Effector memory CD4-positive, alpha-beta T cell (primary cell): ENCODE results near the gene AGPAT1.

Experiments
- DNase-seq, 3 donors: peaks; one replicate each; pipeline ENCODE4 v3.0.0-alpha.2; 2020
- H3K27ac ChIP-seq: 2 replicates; pipeline ENCODE4 v1.7.0; 2013; ENCODE audit warnings: mild to moderate bottlenecking, low read length, moderate library complexity; ENCODE audit not compliant: insufficient read depth, poor library complexity, severe bottlenecking
- H3K27me3 ChIP-seq: replicated peaks from 2 replicates; pipeline ENCODE4 v1.7.0; 2013; ENCODE audit warnings: mild to moderate bottlenecking, low read length; ENCODE audit not compliant: insufficient read depth, control insufficient read depth, poor library complexity, severe bottlenecking
- H3K36me3 ChIP-seq: 2 replicates; pipeline ENCODE4 v1.7.0; 2013; ENCODE audit warnings: mild to moderate bottlenecking, low read length, moderate library complexity; ENCODE audit not compliant: control insufficient read depth, insufficient read depth
- H3K4me1 ChIP-seq: 2 replicates; pipeline ENCODE4 v1.7.0; 2013; ENCODE audit warnings: low read length, mild to moderate bottlenecking; ENCODE audit not compliant: control insufficient read depth, insufficient read depth, poor library complexity, severe bottlenecking
- H3K4me3 ChIP-seq: 2 replicates; pipeline ENCODE4 v1.7.0; 2013; ENCODE audit warnings: low read length, low read depth, mild to moderate bottlenecking; ENCODE audit not compliant: insufficient read depth, poor library complexity, severe bottlenecking
- H3K9me3 ChIP-seq: 2 replicates; pipeline ENCODE4 v1.7.0; 2013; ENCODE audit warnings: mild to moderate bottlenecking, low read length, moderate library complexity; ENCODE audit not compliant: control insufficient read depth

Gene AGPAT1

GRCh38 chr6:32178547-32179440 lies 2.9 kb upstream of the AGPAT1 start:
- H3K4me1 ChIP-seq, result peaks cover 33% of the 10 kb centered on the region
- H3K4me3 ChIP-seq, result peak overlapping the region; percentile 67
- DNase-seq, result no peak
- H3K27ac ChIP-seq, result peak overlapping the region; percentile 95
- peaks cover 31% of the 10 kb centered on the region for H3K36me3 ChIP-seq
- H3K9me3 ChIP-seq, result no peaks in the 10 kb centered on the region
- no peaks in the 10 kb centered on the region for H3K27me3 ChIP-seq

- DNase-seq, result peak; percentile 92 to 96 (median 94)
- Histone ChIP-seq H3K4me3 (peak within 1 kb of the TSS; percentile 67), H3K9me3 (no peaks in the 10 kb centered on the region), H3K4me1 (peaks cover 31% of the 10 kb centered on the region), H3K27ac (peak within 1 kb of the TSS; percentile 95), H3K27me3 (no peaks in the 10 kb centered on the region), H3K36me3 (peaks cover 23% of the 10 kb centered on the region)
These were observed 2.1 kb upstream of the AGPAT1 start, which contains the start of gene RNF5 for GRCh38 chr6:32177788-32178546. TSS of gene RNF5 (plus strand) at chr6:32178405. CDS start at chr6:32178512, 107 bp downstream.

DNA sequence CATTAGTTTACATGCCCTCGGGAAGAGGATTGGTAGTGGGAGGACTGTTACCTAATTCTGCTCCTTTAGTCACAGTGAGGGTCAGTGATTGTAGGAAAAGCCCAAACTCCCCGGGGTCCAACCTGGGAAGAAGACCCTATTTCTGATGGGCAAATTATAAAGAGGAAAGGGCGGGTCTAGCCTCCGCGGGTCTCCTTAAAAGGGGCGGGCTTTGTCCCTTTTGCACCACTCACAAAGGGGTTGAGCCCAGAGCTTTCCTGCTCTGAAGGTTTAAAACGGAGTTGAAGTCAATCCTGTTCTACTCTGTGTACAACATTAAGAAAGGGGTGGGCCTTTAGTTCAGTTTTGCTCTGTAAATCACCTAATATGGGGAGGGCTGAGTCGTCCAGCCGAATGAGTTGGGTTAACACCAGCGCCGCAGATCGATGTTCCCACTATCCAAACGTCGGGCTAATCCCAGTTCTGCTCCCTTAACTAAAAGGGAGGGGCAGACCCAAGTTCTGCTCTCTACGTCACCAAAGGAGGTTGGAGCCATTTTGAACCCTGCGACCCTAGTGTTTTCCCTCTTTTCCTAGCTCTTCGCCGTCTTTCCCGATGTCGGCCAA lies 1.4 kb upstream of the AGPAT1 start:
- Histone ChIP-seq H3K36me3 (peaks cover 16% of the 10 kb centered on the region), H3K27ac (peak overlapping the region; percentile 95), H3K4me1 (peaks cover 31% of the 10 kb centered on the region), H3K27me3 (no peaks in the 10 kb centered on the region), H3K9me3 (no peaks in the 10 kb centered on the region), H3K4me3 (peak overlapping the region; percentile 59)
- DNase-seq, result no peak

- peak overlapping the region; percentile 95 for H3K27ac ChIP-seq
- no peak for DNase-seq
- H3K9me3 ChIP-seq, result no peaks in the 10 kb centered on the region
- H3K4me1 ChIP-seq, result peaks cover 31% of the 10 kb centered on the region
- no peaks in the 10 kb centered on the region for H3K27me3 ChIP-seq
- H3K36me3 ChIP-seq, result peaks cover 11% of the 10 kb centered on the region
- H3K4me3 ChIP-seq, result peak overlapping the region; percentile 88
These were observed 745 bp upstream of the AGPAT1 start for GRCh38 chr6:32176476-32177182.

- Histone ChIP-seq H3K9me3 (no peaks in the 10 kb centered on the region), H3K27ac (peak overlapping the region; percentile 95), H3K4me1 (peaks cover 33% of the 10 kb centered on the region), H3K36me3 (peaks cover 5% of the 10 kb centered on the region), H3K27me3 (no peaks in the 10 kb centered on the region), H3K4me3 (peak overlapping the region; percentile 88)
- no peak for DNase-seq
These were observed 568 bp downstream of the AGPAT1 start for GRCh38 chr6:32175322-32175710.

DNA sequence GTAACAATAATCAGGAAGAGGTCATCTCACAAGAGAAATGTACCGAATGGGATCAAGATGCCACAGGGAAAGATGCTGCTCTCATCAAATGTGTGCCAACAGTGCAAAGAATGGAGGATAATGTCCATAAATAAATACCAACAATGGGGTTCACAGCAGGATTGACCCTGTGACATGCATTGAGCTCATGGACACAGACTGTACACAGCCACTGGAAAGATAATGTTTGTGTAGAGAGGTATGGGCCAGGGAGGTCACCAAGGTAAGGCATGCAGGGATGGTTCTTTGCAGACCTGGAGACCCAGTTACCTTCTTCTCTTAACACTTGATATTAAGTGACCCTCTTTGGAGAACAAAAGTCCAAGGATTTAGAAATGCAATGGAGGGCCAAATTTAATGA lies 1.5 kb downstream of the AGPAT1 start:
- no peak for DNase-seq
- Histone ChIP-seq H3K36me3 (peaks cover 12% of the 10 kb centered on the region), H3K27ac (no peak overlapping the region), H3K4me1 (peaks cover 33% of the 10 kb centered on the region), H3K4me3 (no peak overlapping the region), H3K27me3 (no peaks in the 10 kb centered on the region), H3K9me3 (no peaks in the 10 kb centered on the region)

DNA sequence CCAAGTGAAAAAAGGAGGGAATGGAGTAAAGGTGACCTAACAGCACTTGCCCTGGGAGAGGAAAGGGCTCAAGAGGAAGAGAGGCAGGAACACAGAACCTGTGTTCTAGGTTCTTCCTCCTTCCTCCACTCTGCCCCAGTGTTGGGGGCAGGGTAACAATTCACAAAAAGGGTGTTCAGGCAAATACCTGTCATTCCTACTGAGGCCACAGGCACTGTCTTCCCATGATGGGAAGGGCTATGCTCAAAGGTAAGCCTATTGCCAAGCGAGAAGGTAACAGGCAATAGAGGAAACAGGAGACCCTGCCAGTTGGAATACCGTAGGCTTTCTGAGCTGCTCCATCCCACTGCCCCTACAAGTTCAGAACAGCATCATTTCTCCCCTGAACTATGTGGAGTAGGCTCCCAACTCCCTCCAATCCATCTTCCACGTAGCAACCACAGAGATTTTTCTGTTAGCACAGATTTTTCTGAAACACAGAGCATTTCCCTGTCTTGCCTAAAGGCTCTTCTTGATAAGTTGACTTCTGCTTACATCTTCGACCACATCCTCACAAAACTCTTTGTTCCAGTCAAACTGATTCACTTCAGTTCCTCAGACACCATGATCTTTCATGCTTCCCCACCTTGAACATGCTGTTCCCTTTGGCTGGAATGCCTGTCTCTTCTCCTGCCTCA lies 2.7 kb downstream of the AGPAT1 start:
- Histone ChIP-seq H3K36me3 (peaks cover 19% of the 10 kb centered on the region), H3K4me1 (peaks cover 28% of the 10 kb centered on the region), H3K27ac (no peak overlapping the region), H3K9me3 (no peaks in the 10 kb centered on the region), H3K4me3 (no peak overlapping the region), H3K27me3 (no peaks in the 10 kb centered on the region)
- no peak for DNase-seq

GRCh38 chr6:32171234-32171633 lies 4.7 kb downstream of the AGPAT1 start:
- H3K27me3 ChIP-seq, result no peaks in the 10 kb centered on the region
- H3K4me1 ChIP-seq, result peaks cover 14% of the 10 kb centered on the region
- no peak overlapping the region for H3K4me3 ChIP-seq
- H3K9me3 ChIP-seq, result no peaks in the 10 kb centered on the region
- peaks cover 23% of the 10 kb centered on the region for H3K36me3 ChIP-seq
- no peak for DNase-seq
- H3K27ac ChIP-seq, result no peak overlapping the region

DNA sequence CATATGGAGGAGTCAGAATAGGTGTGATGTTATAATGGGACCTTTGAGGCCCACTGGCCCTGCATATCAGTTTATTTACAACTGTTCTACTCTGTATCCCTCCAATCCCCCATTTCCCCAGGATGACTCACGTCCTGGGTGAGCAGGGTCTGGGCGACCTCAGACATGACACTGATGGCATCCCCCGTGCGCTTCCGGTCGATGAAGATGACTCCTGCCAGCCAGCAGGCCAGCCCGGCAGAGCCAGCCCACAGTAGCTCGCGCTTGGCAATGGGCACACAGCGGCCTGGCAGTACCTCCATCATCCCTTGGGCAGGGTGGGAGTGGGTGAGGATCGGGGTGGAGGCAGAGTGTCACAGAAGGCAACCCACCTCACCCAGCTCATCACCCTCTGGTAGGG lies 5.6 kb downstream of the AGPAT1 start:
- H3K4me3 ChIP-seq, result no peak overlapping the region
- H3K9me3 ChIP-seq, result no peaks in the 10 kb centered on the region
- DNase-seq, result no peak
- H3K27ac ChIP-seq, result no peak overlapping the region
- no peaks in the 10 kb centered on the region for H3K27me3 ChIP-seq
- H3K4me1 ChIP-seq, result peaks cover 8% of the 10 kb centered on the region
- peaks cover 23% of the 10 kb centered on the region for H3K36me3 ChIP-seq
